Spleen (tissue), 7 donors: Measurements from ENCODE around the gene SFPQ.

Experiments used
- POLR2A ChIP-seq, 3 donors: fragments of 450-650 bp; IDR thresholded peaks; one replicate each; pipeline ENCODE4 v1.5.1; 2017; ENCODE audit warnings: antibody characterized with exemption in 3 of 3, mild to moderate bottlenecking in 1 of 3
- POLR2AphosphoS5 ChIP-seq, 3 donors: sonication (generic); formaldehyde crosslinking; IDR thresholded peaks; one replicate each; pipeline ENCODE4 v1.5.1; 2017; ENCODE audit warnings: antibody characterized with exemption in 3 of 3
- TF ChIP-seq, protein P1 (sequence below), 11 experiments: fragments of 200-600 bp in 7 of 11; fragments of 450-650 bp in 4 of 11; sonication (generic) in 4 of 11; IDR thresholded peaks in 8 of 11; conservative IDR thresholded peaks in 3 of 11; 1 replicate in 7 of 11; 2 replicates in 4 of 11; pipeline versions ENCODE4 v1.4.0 to v1.8.0; 2016 to 2021; ENCODE audit warnings: antibody characterized with exemption in 11 of 11, inconsistent platforms in 4 of 11, mild to moderate bottlenecking in 1 of 11
- donor health status: DM: no; HTN: no; CAD: no; lungs with moderate emphysema.
- donor health status: DM: no; HTN: no; CAD: no.
- donor health status: DM: no; HTN: no; CAD: no.

DNA sequence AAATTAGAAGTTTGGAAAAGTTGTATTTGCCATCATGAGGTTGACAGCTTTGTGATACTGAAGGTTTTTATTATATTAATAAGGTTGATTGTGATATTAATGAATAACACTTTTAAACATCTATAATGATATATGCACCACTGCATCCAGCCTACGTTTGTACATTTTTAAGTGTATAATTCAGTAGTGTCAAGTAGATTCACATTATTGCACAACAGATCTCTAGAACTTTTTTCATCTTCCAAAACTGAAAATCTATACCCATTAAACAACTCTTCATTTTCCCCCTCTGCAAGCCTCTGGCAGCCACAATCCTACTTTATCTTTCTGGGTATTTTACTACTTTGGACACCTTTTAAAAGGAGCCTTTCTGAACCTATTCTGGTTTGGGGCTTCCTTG is 38.3 kb upstream of the SFPQ start:
- TF ChIP-seq, protein P1, sequence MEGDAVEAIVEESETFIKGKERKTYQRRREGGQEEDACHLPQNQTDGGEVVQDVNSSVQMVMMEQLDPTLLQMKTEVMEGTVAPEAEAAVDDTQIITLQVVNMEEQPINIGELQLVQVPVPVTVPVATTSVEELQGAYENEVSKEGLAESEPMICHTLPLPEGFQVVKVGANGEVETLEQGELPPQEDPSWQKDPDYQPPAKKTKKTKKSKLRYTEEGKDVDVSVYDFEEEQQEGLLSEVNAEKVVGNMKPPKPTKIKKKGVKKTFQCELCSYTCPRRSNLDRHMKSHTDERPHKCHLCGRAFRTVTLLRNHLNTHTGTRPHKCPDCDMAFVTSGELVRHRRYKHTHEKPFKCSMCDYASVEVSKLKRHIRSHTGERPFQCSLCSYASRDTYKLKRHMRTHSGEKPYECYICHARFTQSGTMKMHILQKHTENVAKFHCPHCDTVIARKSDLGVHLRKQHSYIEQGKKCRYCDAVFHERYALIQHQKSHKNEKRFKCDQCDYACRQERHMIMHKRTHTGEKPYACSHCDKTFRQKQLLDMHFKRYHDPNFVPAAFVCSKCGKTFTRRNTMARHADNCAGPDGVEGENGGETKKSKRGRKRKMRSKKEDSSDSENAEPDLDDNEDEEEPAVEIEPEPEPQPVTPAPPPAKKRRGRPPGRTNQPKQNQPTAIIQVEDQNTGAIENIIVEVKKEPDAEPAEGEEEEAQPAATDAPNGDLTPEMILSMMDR (IDR thresholded peaks at IDR 0.05 in 8 of 11, conservative IDR thresholded peaks at IDR 0.05 in 3 of 11) = no peak
- TF ChIP-seq POLR2A (IDR thresholded peaks at IDR 0.05) (no peak), POLR2AphosphoS5 (IDR thresholded peaks at IDR 0.05) (no peak)
